B cell (primary cell): ENCODE results near the gene CASP9. TPM values are rescaled to one million over a fixed set of nuclear protein-coding genes. Genes with fewer than 3 reads are reported as not detected.
"Not testable (repeated sequence)": the region's sequence is repeated elsewhere in the genome, so short reads cannot be mapped to it uniquely, and the experiment has no call there.

Source experiments
- ATAC-seq: fragments of 200-7000 bp; cut with Tn5 transposase; one replicate; pipeline ENCODE4 v1.10.0; 2021; ENCODE audit warnings: low read depth, mild to moderate bottlenecking, moderate number of reproducible peaks, moderate library complexity
- CTCF ChIA-PET: fragments of 350-600 bp; sonication (Branson Sonifier 250); formaldehyde crosslinking; loops from one replicate; lab custom pipeline; 2021; ENCODE audit warnings: antibody characterized with exemption, inconsistent platforms; lab: Charles Lee
- POLR2A ChIA-PET: fragments of 350-600 bp; sonication (Branson Sonifier 250); formaldehyde crosslinking; loops from one replicate; lab custom pipeline; 2021; ENCODE audit warnings: antibody characterized with exemption; lab: Charles Lee
- DNase-seq: peaks from one replicate; pipeline ENCODE4 v3.0.0; 2013
- H2AFZ ChIP-seq: 2 replicates; pipeline ENCODE4 v1.6.1; 2012; ENCODE audit warnings: mild to moderate bottlenecking, low read depth, low read length; ENCODE audit not compliant: insufficient read depth, poor library complexity, severe bottlenecking
- H3K27ac ChIP-seq, 2 donors: 1 replicate in 1 of 2; 2 replicates in 1 of 2; pipeline ENCODE4 v1.5.1; 2012 to 2013; ENCODE audit warnings: low read length in 2 of 2, mild to moderate bottlenecking in 2 of 2, moderate library complexity in 1 of 2
- H3K27me3 ChIP-seq, 4 experiments: fragments of 200-600 bp in 1 of 4; sonication (generic) in 1 of 4; replicated peaks in 1 of 4; 1 replicate in 2 of 4; 2 replicates in 2 of 4; pipeline versions ENCODE4 v1.6.1 to v1.7.0; 2013 to 2016; ENCODE audit warnings: low read length in 3 of 4, mild to moderate bottlenecking in 2 of 4, mixed read lengths in 1 of 4, moderate library complexity in 1 of 4; ENCODE audit not compliant: insufficient read depth in 4 of 4, control insufficient read depth in 3 of 4; ENCODE audit errors: control extremely low read depth in 1 of 4
- H3K36me3 ChIP-seq, 2 experiments: replicated peaks in 1 of 2; 1 replicate in 1 of 2; 2 replicates in 1 of 2; pipeline versions ENCODE4 v1.6.1 to v1.7.1; 2013; ENCODE audit warnings: low read length in 1 of 2; ENCODE audit not compliant: insufficient read depth in 2 of 2, control insufficient read depth in 1 of 2; ENCODE audit errors: control extremely low read depth in 1 of 2, extremely low read depth in 1 of 2
- H3K4me1 ChIP-seq, 2 donors: fragments of 200-600 bp in 1 of 2; sonication (generic) in 1 of 2; 1 replicate in 1 of 2; 2 replicates in 1 of 2; pipeline versions ENCODE4 v1.5.1 to v1.6.1; 2013 to 2017; ENCODE audit warnings: low read length in 2 of 2; ENCODE audit not compliant: control insufficient read depth in 2 of 2, insufficient read depth in 2 of 2
- H3K4me2 ChIP-seq: replicated peaks from 2 replicates; pipeline ENCODE3; 2012; ENCODE audit warnings: mild to moderate bottlenecking, low read depth, low read length; ENCODE audit not compliant: poor library complexity, severe bottlenecking
- H3K4me3 ChIP-seq, 5 experiments: fragments of 200-600 bp in 1 of 5; sonication (generic) in 1 of 5; 1 replicate in 3 of 5; 2 replicates in 2 of 5; pipeline versions ENCODE4 v1.5.1 to v1.7.0; 2011 to 2016; ENCODE audit warnings: low read length in 4 of 5, mild to moderate bottlenecking in 4 of 5, low read depth in 2 of 5, control low read depth in 1 of 5, moderate library complexity in 1 of 5; ENCODE audit not compliant: insufficient read depth in 1 of 5; ENCODE audit errors: control extremely low read depth in 1 of 5, extremely low read depth in 1 of 5
- H3K79me2 ChIP-seq: fragments of 200-600 bp; sonication (generic); one replicate; pipeline ENCODE4 v1.6.0; 2016; ENCODE audit warnings: low read length; ENCODE audit not compliant: control insufficient read depth, insufficient read depth
- H3K9ac ChIP-seq: fragments of 200-600 bp; sonication (generic); 2 replicates; pipeline ENCODE4 v1.6.1; 2017; ENCODE audit warnings: mild to moderate bottlenecking, low read length, moderate library complexity
- H3K9me3 ChIP-seq, 3 donors: one replicate each; pipeline versions ENCODE4 v1.6.1 to v1.7.1; 2013; ENCODE audit warnings: low read length in 2 of 3; ENCODE audit not compliant: control insufficient read depth in 2 of 3, insufficient read depth in 1 of 3; ENCODE audit errors: control extremely low read depth in 1 of 3
- H4K20me1 ChIP-seq: 2 replicates; pipeline ENCODE4 v1.6.0; 2012; ENCODE audit warnings: mild to moderate bottlenecking, low read length; ENCODE audit not compliant: insufficient read depth, control insufficient read depth, poor library complexity, severe bottlenecking
- H3K27ac Mint-ChIP-seq: one replicate; pipeline ENCODE4 v1.8.0; 2021; ENCODE audit warnings: mixed read lengths
- H3K27me3 Mint-ChIP-seq: one replicate; pipeline ENCODE4 v1.8.0; 2021; ENCODE audit warnings: mixed read lengths
- H3K4me1 Mint-ChIP-seq: one replicate; pipeline ENCODE4 v1.8.0; 2021; ENCODE audit warnings: mixed read lengths
- H3K4me3 Mint-ChIP-seq: one replicate; pipeline ENCODE4 v1.8.0; 2021; ENCODE audit warnings: mixed read lengths
- H3K9me3 Mint-ChIP-seq: one replicate; pipeline ENCODE4 v1.8.0; 2022; ENCODE audit warnings: mixed read lengths; ENCODE audit not compliant: insufficient read depth
- CTCF ChIP-seq: fragments of 200-600 bp; IDR thresholded peaks from one replicate; pipeline ENCODE4 v1.8.0; 2022; ENCODE audit warnings: antibody characterized with exemption, mild to moderate bottlenecking
- EZH2 ChIP-seq: IDR thresholded peaks from 2 replicates; pipeline ENCODE4 v1.6.1; 2012; ENCODE audit warnings: borderline replicate concordance, low read depth, mild to moderate bottlenecking, moderate library complexity, low read length; ENCODE audit not compliant: insufficient read depth, poor library complexity, severe bottlenecking
- WGBS: methylation state at CpG from one replicate; pipeline ENCODE4 v1.1.5; 2013; ENCODE audit warnings: missing lambda C conversion rate; ENCODE audit not compliant: insufficient coverage; 5-methylcytosine and 5-hydroxymethylcytosine counted together
- intact Hi-C: fragments of 100-400 bp; cut with micrococcal nuclease; formaldehyde crosslinking; loops from one replicate; pipeline ENCODE4 v1.10.0; 2022
- polyA plus RNA-seq: library from polyadenylated mRNA; depleted of rRNA; stranded (reverse); fragments of >200 nt; gene quantifications from 2 replicates; pipeline ENCODE4 v1.2.3, GENCODE V29; 2012
- total RNA-seq, 2 donors: library from RNA; stranded (reverse); fragments of 120-200 nt in 1 of 2; gene quantifications; 1 replicate in 1 of 2; 2 replicates in 1 of 2; pipeline versions ENCODE4 v1.2.3 to v1.2.4, GENCODE V29; 2013 to 2022

Gene CASP9
- total and polyA plus RNA-seq, 2 donors (not counting 1 experiment from before 2014, with no cell fraction given): 16.8 to 22.9 TPM

DNA sequence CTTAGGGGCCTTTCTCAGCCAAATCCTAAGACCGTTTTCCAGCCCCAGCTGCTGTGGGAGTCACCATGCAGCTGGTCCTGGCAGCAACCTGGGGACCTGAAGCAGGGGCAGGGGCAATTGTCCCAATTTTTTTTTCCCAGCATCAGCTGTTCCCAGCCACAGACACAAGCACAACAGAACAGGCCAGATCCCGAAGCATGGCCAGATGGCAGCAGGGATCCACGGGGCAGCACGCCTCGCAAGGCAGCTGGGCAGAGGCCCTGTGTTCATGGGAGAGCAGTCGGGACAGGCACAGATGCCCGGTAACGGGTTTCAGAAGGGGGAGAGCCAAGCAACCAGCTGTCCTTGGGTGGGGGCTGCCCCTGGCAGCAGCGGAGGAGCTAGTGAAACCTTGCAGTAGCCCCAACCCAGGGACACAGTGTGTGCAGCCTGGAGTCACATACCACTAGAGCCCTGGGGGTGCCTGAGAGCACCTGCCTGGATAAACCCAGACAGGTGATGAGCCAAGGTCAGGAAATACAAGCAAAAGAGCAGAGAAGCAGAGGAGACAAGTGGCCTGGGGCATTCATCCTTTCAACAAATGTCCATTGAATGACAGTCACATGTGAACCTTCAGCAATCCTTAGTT, 54.1 kb downstream of the CASP9 start:
- H3K4me3 Mint-ChIP-seq, H3K4me2 ChIP-seq, intact Hi-C loops, H2AFZ ChIP-seq, H3K4me1 Mint-ChIP-seq, H3K27me3 ChIP-seq, H3K9ac ChIP-seq, POLR2A ChIA-PET, H3K4me3 ChIP-seq, H3K27me3 Mint-ChIP-seq, H3K27ac ChIP-seq, H3K27ac Mint-ChIP-seq, H3K79me2 ChIP-seq, CTCF ChIA-PET, H3K9me3 ChIP-seq, H4K20me1 ChIP-seq, H3K9me3 Mint-ChIP-seq, DNase-seq, H3K36me3 ChIP-seq, H3K4me1 ChIP-seq, ATAC-seq: not testable (repeated sequence)
- WGBS: 92% methylated on average over 9 of the region's 9 CpGs

GRCh38 chr1:15469361-15469760, 54.7 kb downstream of the CASP9 start:
- no peaks in the 10 kb centered on the region for H3K4me1 Mint-ChIP-seq
- peaks cover 0 to 3% (median 0%) of the 10 kb centered on the region in 4 experiments for H3K27me3 ChIP-seq
- no peaks in the 10 kb centered on the region for H3K9me3 Mint-ChIP-seq
- H2AFZ ChIP-seq: no peak overlapping the region
- H3K9me3 ChIP-seq: peaks cover 0 to 2% (median 0%) of the 10 kb centered on the region in 3 donors
- H3K4me3 ChIP-seq: no peak overlapping the region
- H3K36me3 ChIP-seq: no peaks in the 10 kb centered on the region
- no peak overlapping the region for H3K27ac Mint-ChIP-seq
- H3K4me3 Mint-ChIP-seq: no peak overlapping the region
- 55% methylated on average over 2 of the region's 3 CpGs for WGBS
- ATAC-seq (no peak), DNase-seq (no peak)
- H4K20me1 ChIP-seq: no peaks in the 10 kb centered on the region
- no peak overlapping the region for H3K9ac ChIP-seq
- intact Hi-C loops: no loop called here
- no peak overlapping the region for H3K27ac ChIP-seq
- H3K4me2 ChIP-seq: no peak overlapping the region
- no peaks in the 10 kb centered on the region for H3K4me1 ChIP-seq
- H3K27me3 Mint-ChIP-seq: peaks cover 4% of the 10 kb centered on the region
- ChIA-PET CTCF (no interaction called here), POLR2A (no interaction called here)
- H3K79me2 ChIP-seq: no peaks in the 10 kb centered on the region
- TF ChIP-seq EZH2: no peak
- TF ChIP-seq CTCF: no peak
